ENCODE results near the gene MDM1. TPM values are rescaled to one million over a fixed set of nuclear protein-coding genes. Genes with fewer than 3 reads are reported as not detected.

The MDM1 gene
- total RNA-seq, 4 donors from 2014 or later: 5.2 to 46.2 (median 14.5) TPM

- Histone ChIP-seq H3K4me1 (no peaks in the 10 kb centered on the region), H3K36me3 (peaks cover 0 to 21% (median 0%) of the 10 kb centered on the region in 3 donors), H3K27me3 (no peaks in the 10 kb centered on the region), H3K4me3 (no peak overlapping the region), H3K9me3 (no peaks in the 10 kb centered on the region), H3K27ac (no peak overlapping the region)
- TF ChIP-seq CTCF (IDR thresholded peaks at IDR 0.05): peak; percentile 30 to 83 (median 68)
- no peak for TF ChIP-seq POLR2A (IDR thresholded peaks at IDR 0.05)
- DNase-seq: peak in 2 of 3 donors; percentile 33 to 63
Observed at GRCh38 chr12:68317047-68317667, 15.0 kb downstream of the MDM1 start.

GRCh38 chr12:68310370-68310769 is 21.8 kb downstream of the MDM1 start:
- no peak for TF ChIP-seq POLR2A (IDR thresholded peaks at IDR 0.05)
- no peak for TF ChIP-seq CTCF (IDR thresholded peaks at IDR 0.05)
- Histone ChIP-seq H3K36me3 (peaks cover 0 to 49% (median 0%) of the 10 kb centered on the region in 3 donors), H3K9me3 (no peaks in the 10 kb centered on the region), H3K27ac (no peak overlapping the region), H3K4me1 (no peaks in the 10 kb centered on the region), H3K27me3 (no peaks in the 10 kb centered on the region), H3K4me3 (no peak overlapping the region)
- DNase-seq: no peak

- Histone ChIP-seq H3K27me3 (no peaks in the 10 kb centered on the region), H3K4me3 (no peak overlapping the region), H3K27ac (no peak overlapping the region), H3K36me3 (peaks cover 0 to 30% (median 0%) of the 10 kb centered on the region in 3 donors), H3K9me3 (no peaks in the 10 kb centered on the region), H3K4me1 (no peaks in the 10 kb centered on the region)
- TF ChIP-seq POLR2A (IDR thresholded peaks at IDR 0.05): no peak
- no peak for TF ChIP-seq CTCF (IDR thresholded peaks at IDR 0.05)
- no peak for DNase-seq
Observed at GRCh38 chr12:68306564-68306963, 25.6 kb downstream of the MDM1 start.

GRCh38 chr12:68305278-68305677 is 26.9 kb downstream of the MDM1 start:
- no peaks in the 10 kb centered on the region for H3K27me3 ChIP-seq
- no peak overlapping the region for H3K27ac ChIP-seq
- H3K36me3 ChIP-seq: peaks cover 0 to 27% (median 0%) of the 10 kb centered on the region in 3 donors
- no peaks in the 10 kb centered on the region for H3K9me3 ChIP-seq
- DNase-seq: no peak
- no peak overlapping the region for H3K4me3 ChIP-seq
- H3K4me1 ChIP-seq: no peaks in the 10 kb centered on the region
- no peak for TF ChIP-seq CTCF (IDR thresholded peaks at IDR 0.05)
- no peak for TF ChIP-seq POLR2A (IDR thresholded peaks at IDR 0.05)

GRCh38 chr12:68304626-68305025 is 27.5 kb downstream of the MDM1 start:
- peaks cover 0 to 23% (median 0%) of the 10 kb centered on the region in 3 donors for H3K36me3 ChIP-seq
- H3K9me3 ChIP-seq: no peaks in the 10 kb centered on the region
- no peak overlapping the region for H3K27ac ChIP-seq
- H3K4me3 ChIP-seq: no peak overlapping the region
- no peaks in the 10 kb centered on the region for H3K27me3 ChIP-seq
- DNase-seq: no peak
- TF ChIP-seq POLR2A (IDR thresholded peaks at IDR 0.05) (no peak), CTCF (IDR thresholded peaks at IDR 0.05) (no peak)
- no peaks in the 10 kb centered on the region for H3K4me1 ChIP-seq
